GM12878 (cell line): ENCODE data around the gene SEC16A. TPM values are rescaled to one million over a fixed set of nuclear protein-coding genes. Genes with fewer than 3 reads are reported as not detected.

Source experiments
- ASH2L ChIP-seq: fragments of 300-600, 200-600 bp; sonication (generic); IDR thresholded peaks from 2 replicates; pipeline ENCODE4 v1.6.1; 2017; ENCODE audit warnings: low read depth, mild to moderate bottlenecking, borderline replicate concordance
- BHLHE40 ChIP-seq, 2 experiments: fragments of 450-650 bp in 1 of 2; IDR thresholded peaks; 2 replicates each; pipeline ENCODE4 v1.6.1; 2011 to 2017; ENCODE audit warnings: low read depth in 2 of 2, borderline replicate concordance in 1 of 2, improper control_type of control experiment in 1 of 2, low read length in 1 of 2, mild to moderate bottlenecking in 1 of 2
- CREM ChIP-seq: IDR thresholded peaks from 2 replicates; pipeline ENCODE4 v1.6.1; 2014; ENCODE audit warnings: antibody characterized with exemption, low read depth
- EP300 ChIP-seq, 2 experiments: fragments of 150-350 bp in 1 of 2; IDR thresholded peaks; 2 replicates each; pipeline ENCODE4 v1.6.1; 2011 to 2012; ENCODE audit warnings: low read depth in 2 of 2, low read length in 2 of 2, borderline replicate concordance in 1 of 2, improper control_type of control experiment in 1 of 2, inconsistent platforms in 1 of 2; ENCODE audit not compliant: control insufficient read depth in 1 of 2
- ESRRA ChIP-seq: IDR thresholded peaks from 2 replicates; pipeline ENCODE4 v1.6.1; 2012; ENCODE audit warnings: mild to moderate bottlenecking, low read length, improper control_type of control experiment
- EZH2 ChIP-seq: IDR thresholded peaks from 2 replicates; pipeline ENCODE4 v1.6.1; 2012; ENCODE audit warnings: low read depth, mild to moderate bottlenecking, control low read depth, inconsistent platforms, low read length, borderline replicate concordance; ENCODE audit not compliant: control insufficient read depth
- IRF5 ChIP-seq: fragments of 450-650 bp; IDR thresholded peaks from 2 replicates; pipeline ENCODE4 v1.6.1; 2017; ENCODE audit warnings: borderline replicate concordance
- JUNB ChIP-seq: IDR thresholded peaks from 2 replicates; pipeline ENCODE4 v1.6.1; 2016; ENCODE audit warnings: antibody characterized with exemption, mild to moderate bottlenecking
- LARP7 ChIP-seq: fragments of 450-650 bp; IDR thresholded peaks from 2 replicates; pipeline ENCODE4 v1.6.1; 2017; ENCODE audit warnings: mild to moderate bottlenecking
- MAX ChIP-seq: IDR thresholded peaks from 2 replicates; pipeline ENCODE4 v1.6.1; 2012; ENCODE audit warnings: low read depth, low read length, improper control_type of control experiment
- MYB ChIP-seq: fragments of 150-350 bp; IDR thresholded peaks from 2 replicates; pipeline ENCODE4 v1.6.1; 2014; ENCODE audit warnings: mild to moderate bottlenecking, low read depth, low read length, borderline replicate concordance
- NR2C2 ChIP-seq: IDR thresholded peaks from 2 replicates; pipeline ENCODE4 v1.6.1; 2011; ENCODE audit warnings: borderline replicate concordance, low read depth; ENCODE audit not compliant: control insufficient read depth, insufficient read length
- POLR2AphosphoS2 ChIP-seq: IDR thresholded peaks from 2 replicates; pipeline ENCODE4 v1.6.1; 2011; ENCODE audit warnings: low read depth, mild to moderate bottlenecking, low read length, improper control_type of control experiment, moderate library complexity
- POLR2AphosphoS5 ChIP-seq: IDR thresholded peaks from 2 replicates; pipeline ENCODE4 v1.6.1; 2011; ENCODE audit warnings: mild to moderate bottlenecking, low read length, inconsistent platforms
- RAD21 ChIP-seq: IDR thresholded peaks from 2 replicates; pipeline ENCODE4 v1.6.1; 2011; ENCODE audit warnings: mild to moderate bottlenecking, low read depth, low read length, moderate library complexity; ENCODE audit not compliant: insufficient read depth
- RBBP5 ChIP-seq: fragments of 200-600 bp; sonication (generic); conservative IDR thresholded peaks from 2 replicates; pipeline ENCODE4 v1.6.1; 2016
- SP1 ChIP-seq: IDR thresholded peaks from one replicate; pipeline ENCODE4 v1.6.1; 2011; ENCODE audit warnings: low read depth, low read length
- SPI1 ChIP-seq: IDR thresholded peaks from 2 replicates; pipeline ENCODE4 v1.6.1; 2011; ENCODE audit warnings: low read depth, mild to moderate bottlenecking, low read length, moderate library complexity, borderline replicate concordance; ENCODE audit not compliant: insufficient read depth
- TCF3 ChIP-seq: IDR thresholded peaks from 2 replicates; pipeline ENCODE4 v1.6.1; 2012; ENCODE audit warnings: low read depth, mild to moderate bottlenecking, low read length, borderline replicate concordance; ENCODE audit not compliant: insufficient read depth
- ZBTB33 ChIP-seq: fragments of 450-650 bp; IDR thresholded peaks from 2 replicates; pipeline ENCODE4 v1.6.1; 2017; ENCODE audit warnings: mild to moderate bottlenecking
- ZBTB40 ChIP-seq: fragments of 450-650 bp; IDR thresholded peaks from 2 replicates; pipeline ENCODE4 v1.6.1; 2016; ENCODE audit warnings: mild to moderate bottlenecking, moderate library complexity, borderline replicate concordance
- ZNF207 ChIP-seq: fragments of 450-650 bp; IDR thresholded peaks from 2 replicates; pipeline ENCODE4 v1.6.1; 2014; ENCODE audit warnings: antibody characterized with exemption, mild to moderate bottlenecking, borderline replicate concordance
- ZNF384 ChIP-seq: IDR thresholded peaks from 2 replicates; pipeline ENCODE4 v1.6.1; 2012; ENCODE audit warnings: low read depth, mild to moderate bottlenecking, low read length, improper control_type of control experiment, borderline replicate concordance
- ZSCAN29 ChIP-seq: fragments of 450-650 bp; IDR thresholded peaks from 2 replicates; pipeline ENCODE4 v1.6.1; 2017; ENCODE audit warnings: mild to moderate bottlenecking, moderate library complexity
- polyA plus RNA-seq, 11 experiments: library from polyadenylated mRNA; depleted of rRNA in 4 of 11; unstranded in 6 of 11; stranded (reverse) in 5 of 11; fragments of >200 nt; fragmentation: Nextera tagmentation in 4 of 11; fragmentation: Illumina TruSeq in 1 of 11; extraction: Ambion mirVana in 4 of 11; extraction: Trizol in 1 of 11; gene quantifications; 1 replicate in 1 of 11; 2 replicates in 10 of 11; pipeline versions ENCODE4 v1.2.1 to v1.2.3, GENCODE V29; 2011 to 2016; ENCODE audit warnings: inconsistent platforms in 2 of 11, missing spikeins in 2 of 11, low read depth in 1 of 11
- total RNA-seq, 4 experiments: library from RNA; depleted of rRNA in 3 of 4; stranded (reverse); fragments of >200 nt in 3 of 4; fragmentation: Illumina TruSeq in 1 of 4; extraction: Trizol in 1 of 4; gene quantifications; 2 replicates each; pipeline versions ENCODE4 v1.2.1 to v1.2.3, GENCODE V29; 2013 to 2021

SEC16A gene
- total and polyA plus RNA-seq, 10 of the 15 experiments (the other 5 are each of a cell fraction or from before 2014, with no cell fraction given): 9.9 to 59.1 (median 21.7) TPM

- TF ChIP-seq SPI1: 0 out of 2 replicates have a peak, but pooled peaks have one; percentile 12
- TF ChIP-seq ZBTB40: no peak
- no peak for TF ChIP-seq NR2C2
- no peak for TF ChIP-seq MAX
- no peak for TF ChIP-seq ZNF384
- TF ChIP-seq ZBTB33: no peak
- 0 out of 2 replicates have a peak, but pooled peaks have one; percentile 30 for TF ChIP-seq CREM
- no peak for TF ChIP-seq LARP7
- TF ChIP-seq MYB: no peak
- TF ChIP-seq TCF3: no peak
- no peak for TF ChIP-seq RAD21
- TF ChIP-seq ZNF207: no peak
- TF ChIP-seq IRF5: no peak
- no peak for TF ChIP-seq ESRRA
- no peak for TF ChIP-seq JUNB
- TF ChIP-seq ASH2L: no peak
- peak; percentile 13 to 43; a peak in 3 of 4 replicates for TF ChIP-seq BHLHE40 (IDR thresholded peaks at IDR 0.05; ENCODE audit: borderline replicate concordance in 1 of 2, low read depth in 2 of 2, low read length in 1 of 2)
- no peak for TF ChIP-seq SP1
- TF ChIP-seq RBBP5: no peak
- no peak for TF ChIP-seq ZSCAN29
- TF ChIP-seq POLR2AphosphoS2: peak; percentile 45; the same call in 1 of the 2 replicates
- peak in 1 of 2 experiments; percentile 34; a peak in 1 of 4 replicates for TF ChIP-seq EP300 (IDR thresholded peaks at IDR 0.05; ENCODE audit: borderline replicate concordance in 1 of 2, control insufficient read depth in 1 of 2, low read depth in 2 of 2, low read length in 2 of 2)
- peak; percentile 68 for TF ChIP-seq POLR2AphosphoS5
- no peak for TF ChIP-seq EZH2
These were observed 79.3 kb downstream of the SEC16A start (continued) for GRCh38 chr9:136403538-136403914.
